Kidney (tissue), 14 donors: ENCODE data around the gene DSCAML1. TPM values are rescaled to one million over a fixed set of nuclear protein-coding genes. Genes with fewer than 3 reads are reported as not detected.

ENCODE experiments used
- DNase-seq, 5 donors: peaks; one replicate each; pipeline ENCODE4 v3.0.0-alpha.2; 2013 to 2020
- FAIRE-seq: peaks from 2 replicates; lab custom pipeline; 2012; peaks lifted over from hg19 to GRCh38; lab: Jason Lieb, UNC
- H3K27ac ChIP-seq, 2 donors: one replicate each; pipeline ENCODE4 v1.7.0; 2013; ENCODE audit warnings: low read depth in 2 of 2, low read length in 2 of 2, inconsistent platforms in 1 of 2
- H3K27me3 ChIP-seq: one replicate; pipeline ENCODE4 v1.7.1; 2013; ENCODE audit warnings: low read length, inconsistent platforms; ENCODE audit not compliant: control insufficient read depth, insufficient read depth
- H3K36me3 ChIP-seq, 3 donors: one replicate each; pipeline versions ENCODE4 v1.7.0 to v1.7.1; 2013; ENCODE audit warnings: low read length in 3 of 3, control low read depth in 1 of 3, inconsistent platforms in 1 of 3; ENCODE audit not compliant: insufficient read depth in 3 of 3, control insufficient read depth in 2 of 3
- H3K4me1 ChIP-seq, 3 donors: one replicate each; pipeline versions ENCODE4 v1.7.0 to v1.7.1; 2013; ENCODE audit warnings: low read length in 3 of 3, inconsistent platforms in 1 of 3, low read depth in 1 of 3; ENCODE audit not compliant: control insufficient read depth in 2 of 3, insufficient read depth in 2 of 3
- H3K4me3 ChIP-seq, 3 donors: one replicate each; pipeline versions ENCODE4 v1.7.0 to v1.8.1; 2013; ENCODE audit warnings: low read length in 3 of 3, control low read depth in 1 of 3, inconsistent platforms in 1 of 3
- H3K9ac ChIP-seq, 3 donors: one replicate each; pipeline versions ENCODE4 v1.7.0 to v1.7.1; 2013; ENCODE audit warnings: low read length in 3 of 3, control low read depth in 1 of 3, inconsistent platforms in 1 of 3
- H3K9me3 ChIP-seq, 3 donors: one replicate each; pipeline versions ENCODE4 v1.7.0 to v1.7.1; 2013; ENCODE audit warnings: low read length in 3 of 3, control low read depth in 1 of 3, inconsistent platforms in 1 of 3; ENCODE audit not compliant: control insufficient read depth in 2 of 3, insufficient read depth in 1 of 3
- intact Hi-C: fragments of 100-400 bp; cut with DNase I; formaldehyde crosslinking; loops from one replicate; pipeline ENCODE4 v1.11.1; 2022
- polyA plus RNA-seq: library from polyadenylated mRNA; stranded (reverse); fragments of 350-450 nt; fragmentation: Illumina TruSeq; extraction: RNeasy Lipid Tissue Mini Kit (QIAGEN cat#74804); gene quantifications from one replicate; pipeline ENCODE4 v1.2.3, GENCODE V29; 2014; ENCODE audit warnings: low read depth, low replicate concordance; ENCODE audit not compliant: insufficient read depth
- total RNA-seq: library from RNA; stranded (reverse); fragmentation: NEBNext Ultra II Directional; extraction: Animal tissue kit (Norgen Biotek cat#: 25700); gene quantifications from one replicate; pipeline ENCODE4 v1.2.1, GENCODE V29; 2021
- TF ChIP-seq, protein P1 (sequence below): IDR thresholded peaks from 3 replicates; pipeline ENCODE4 v1.5.1; 2012; ENCODE audit warnings: mild to moderate bottlenecking, moderate library complexity, borderline replicate concordance; ENCODE audit not compliant: insufficient read depth; ENCODE audit errors: extremely low read depth
- donor health status: control.
- donor health status: control.
- donor health status: control.
- donor health status: control.
- donor health status: control.
- donor health status: DM: yes; HTN: yes; CAD: no.
- donor health status: Normal renal cell carcinoma (clear cell type).

The DSCAML1 gene
- total and polyA plus RNA-seq, 2 donors from 2014 or later = 0.95 to 17.3 TPM

DNA sequence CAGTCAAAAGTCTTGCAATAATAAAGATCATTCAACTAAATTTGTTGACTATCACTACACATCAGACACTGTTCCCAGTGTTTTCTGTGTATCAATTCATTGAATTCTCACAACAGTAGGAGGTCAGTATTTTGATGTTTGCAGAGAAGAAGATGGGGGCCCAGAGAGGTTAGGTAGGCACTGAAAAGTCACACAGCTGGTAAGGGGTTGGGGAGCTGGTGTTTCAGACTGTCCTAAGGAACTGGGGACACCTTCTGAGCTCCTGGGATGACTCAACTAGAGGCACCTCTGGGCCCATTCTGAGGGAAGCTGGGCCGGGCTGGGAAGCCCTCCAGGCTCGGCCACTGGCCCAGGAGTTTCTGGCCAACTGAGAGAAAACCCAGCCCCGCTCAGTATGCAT, 180.0 kb downstream of the DSCAML1 start:
- intact Hi-C loops = no loop called here
- Histone ChIP-seq H3K36me3 (no peaks in the 10 kb centered on the region), H3K27me3 (no peaks in the 10 kb centered on the region), H3K9me3 (peaks cover 0 to 5% (median 3%) of the 10 kb centered on the region in 3 donors), H3K4me3 (no peak overlapping the region), H3K27ac (no peak overlapping the region), H3K9ac (no peak overlapping the region), H3K4me1 (peaks cover 0 to 2% (median 0%) of the 10 kb centered on the region in 3 donors)
- no peak for DNase-seq
- no peak for FAIRE-seq
- TF ChIP-seq, protein P1, sequence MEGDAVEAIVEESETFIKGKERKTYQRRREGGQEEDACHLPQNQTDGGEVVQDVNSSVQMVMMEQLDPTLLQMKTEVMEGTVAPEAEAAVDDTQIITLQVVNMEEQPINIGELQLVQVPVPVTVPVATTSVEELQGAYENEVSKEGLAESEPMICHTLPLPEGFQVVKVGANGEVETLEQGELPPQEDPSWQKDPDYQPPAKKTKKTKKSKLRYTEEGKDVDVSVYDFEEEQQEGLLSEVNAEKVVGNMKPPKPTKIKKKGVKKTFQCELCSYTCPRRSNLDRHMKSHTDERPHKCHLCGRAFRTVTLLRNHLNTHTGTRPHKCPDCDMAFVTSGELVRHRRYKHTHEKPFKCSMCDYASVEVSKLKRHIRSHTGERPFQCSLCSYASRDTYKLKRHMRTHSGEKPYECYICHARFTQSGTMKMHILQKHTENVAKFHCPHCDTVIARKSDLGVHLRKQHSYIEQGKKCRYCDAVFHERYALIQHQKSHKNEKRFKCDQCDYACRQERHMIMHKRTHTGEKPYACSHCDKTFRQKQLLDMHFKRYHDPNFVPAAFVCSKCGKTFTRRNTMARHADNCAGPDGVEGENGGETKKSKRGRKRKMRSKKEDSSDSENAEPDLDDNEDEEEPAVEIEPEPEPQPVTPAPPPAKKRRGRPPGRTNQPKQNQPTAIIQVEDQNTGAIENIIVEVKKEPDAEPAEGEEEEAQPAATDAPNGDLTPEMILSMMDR = no peak

DNA sequence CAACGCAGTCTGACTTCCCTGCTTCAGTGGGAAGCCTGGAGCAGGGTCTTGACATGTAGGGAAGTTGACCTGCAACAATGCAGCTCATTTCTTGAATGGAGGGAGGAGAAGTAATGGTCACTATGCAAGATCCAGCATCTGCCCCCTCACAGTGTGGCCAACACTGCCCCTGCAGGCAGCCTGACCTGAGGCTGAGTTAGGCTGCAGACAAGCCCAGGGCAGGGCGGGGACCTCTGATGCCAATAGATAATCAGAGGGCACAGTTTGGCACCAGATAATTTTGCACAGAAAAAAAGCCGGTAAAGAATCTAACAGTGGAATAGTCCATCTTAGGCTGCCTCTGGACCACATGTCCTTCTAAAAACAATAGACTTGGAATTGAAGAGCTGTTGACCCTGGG, 182.3 kb downstream of the DSCAML1 start:
- H3K27me3 ChIP-seq = no peaks in the 10 kb centered on the region
- no peaks in the 10 kb centered on the region for H3K9me3 ChIP-seq
- H3K4me3 ChIP-seq = no peak overlapping the region
- no peak overlapping the region for H3K9ac ChIP-seq
- FAIRE-seq (no peak), DNase-seq (no peak)
- H3K36me3 ChIP-seq = no peaks in the 10 kb centered on the region
- TF ChIP-seq, protein P1 = no peak
- intact Hi-C loops = no loop called here
- peaks cover 0 to 2% (median 0%) of the 10 kb centered on the region in 3 donors for H3K4me1 ChIP-seq
- H3K27ac ChIP-seq = no peak overlapping the region

DNA sequence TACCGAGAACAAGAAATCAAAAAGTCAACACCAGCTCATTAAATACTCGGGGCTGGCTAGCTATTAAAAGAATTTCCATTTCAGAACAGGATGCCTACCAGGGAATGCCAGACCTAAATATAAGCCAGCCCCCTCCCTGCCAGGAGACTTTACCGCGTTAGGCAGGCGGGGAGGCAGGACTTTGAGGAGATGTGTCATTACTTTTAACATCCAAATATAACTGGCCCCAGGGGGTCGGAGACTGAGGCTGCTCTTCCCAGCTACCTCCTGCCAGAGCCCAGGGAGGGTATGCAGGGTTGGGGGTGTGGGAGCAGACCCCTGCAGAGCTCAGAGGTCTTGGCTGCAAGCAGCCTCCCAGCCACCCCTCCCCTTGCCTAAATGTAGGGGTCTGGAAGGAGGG, 183.5 kb downstream of the DSCAML1 start:
- Histone ChIP-seq H3K9me3 (no peaks in the 10 kb centered on the region), H3K27ac (no peak overlapping the region), H3K9ac (no peak overlapping the region), H3K36me3 (no peaks in the 10 kb centered on the region), H3K27me3 (no peaks in the 10 kb centered on the region), H3K4me3 (no peak overlapping the region), H3K4me1 (peaks cover 0 to 2% (median 0%) of the 10 kb centered on the region in 3 donors)
- intact Hi-C loops = no loop called here
- DNase-seq (no peak), FAIRE-seq (no peak)
- TF ChIP-seq, protein P1 = no peak

DNA sequence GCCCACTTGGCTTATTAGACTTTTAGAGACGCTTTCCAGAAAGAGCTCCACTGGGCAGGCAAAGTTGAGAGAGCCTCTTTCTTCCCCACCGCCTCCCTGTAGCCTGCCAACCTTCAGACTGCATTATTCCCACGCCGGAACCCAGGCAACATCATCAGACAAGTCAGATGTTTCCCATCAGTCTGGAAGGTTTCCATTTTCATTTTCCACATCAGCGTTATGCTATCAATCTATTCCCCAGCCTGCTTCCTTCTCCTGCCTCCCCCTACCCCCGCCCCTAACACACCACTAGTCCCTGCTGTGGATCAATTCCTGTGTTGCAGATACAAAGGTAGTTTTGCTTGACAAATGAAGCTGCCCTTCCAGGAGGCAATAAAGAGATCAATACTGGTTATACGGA, 184.8 kb downstream of the DSCAML1 start:
- H3K9ac ChIP-seq = no peak overlapping the region
- DNase-seq = no peak
- H3K27me3 ChIP-seq = no peaks in the 10 kb centered on the region
- intact Hi-C loops = no loop called here
- FAIRE-seq = no peak
- no peaks in the 10 kb centered on the region for H3K9me3 ChIP-seq
- no peak overlapping the region for H3K27ac ChIP-seq
- H3K36me3 ChIP-seq = no peaks in the 10 kb centered on the region
- TF ChIP-seq, protein P1 = no peak
- H3K4me3 ChIP-seq = no peak overlapping the region
- H3K4me1 ChIP-seq = no peaks in the 10 kb centered on the region
